Anterior cingulate cortex (tissue), 58 donors: ENCODE data around the gene SF3B5.
"Not testable (repeated sequence)": the region's sequence is repeated elsewhere in the genome, so short reads cannot be mapped to it uniquely, and the experiment has no call there.

Experiments
- DNase-seq, 58 donors: peaks; one replicate each; lab custom pipeline; 2025; lab: John Stamatoyannopoulos, UW

Gene SF3B5

GRCh38 chr6:144064402-144065212, 30.8 kb downstream of the SF3B5 start:
- peak in 10 of 58 donors; percentile 1 to 37 (median 12) for DNase-seq

- DNase-seq = peak in 51 of 58 donors; percentile 3 to 75 (median 35)
Measured at GRCh38 chr6:144063744-144064401, 31.5 kb downstream of the SF3B5 start.

GRCh38 chr6:144063246-144063743, 32.1 kb downstream of the SF3B5 start:
- no peak for DNase-seq

GRCh38 chr6:144062786-144063185, 32.6 kb downstream of the SF3B5 start:
- peak in 1 of 58 donors; percentile 4 for DNase-seq

GRCh38 chr6:144059139-144059538, 36.2 kb downstream of the SF3B5 start:
- DNase-seq = no peak

GRCh38 chr6:144055121-144055931, 40.0 kb downstream of the SF3B5 start:
- no peak for DNase-seq

- DNase-seq = no peak
Measured at GRCh38 chr6:144053601-144054000, 41.8 kb downstream of the SF3B5 start.

GRCh38 chr6:144052488-144052887, 42.9 kb downstream of the SF3B5 start:
- no peak for DNase-seq

- DNase-seq = no peak
Measured at GRCh38 chr6:144049386-144049785, 46.0 kb downstream of the SF3B5 start.

GRCh38 chr6:144047688-144048087, 47.7 kb downstream of the SF3B5 start:
- DNase-seq = no peak

- not testable (repeated sequence) for DNase-seq
Measured at GRCh38 chr6:144046672-144047071, 48.7 kb downstream of the SF3B5 start.

- not testable (repeated sequence) for DNase-seq
Measured at GRCh38 chr6:144044989-144045388, 50.4 kb downstream of the SF3B5 start.
